ENCODE data around the gene LHFPL3.

The LHFPL3 gene

DNA sequence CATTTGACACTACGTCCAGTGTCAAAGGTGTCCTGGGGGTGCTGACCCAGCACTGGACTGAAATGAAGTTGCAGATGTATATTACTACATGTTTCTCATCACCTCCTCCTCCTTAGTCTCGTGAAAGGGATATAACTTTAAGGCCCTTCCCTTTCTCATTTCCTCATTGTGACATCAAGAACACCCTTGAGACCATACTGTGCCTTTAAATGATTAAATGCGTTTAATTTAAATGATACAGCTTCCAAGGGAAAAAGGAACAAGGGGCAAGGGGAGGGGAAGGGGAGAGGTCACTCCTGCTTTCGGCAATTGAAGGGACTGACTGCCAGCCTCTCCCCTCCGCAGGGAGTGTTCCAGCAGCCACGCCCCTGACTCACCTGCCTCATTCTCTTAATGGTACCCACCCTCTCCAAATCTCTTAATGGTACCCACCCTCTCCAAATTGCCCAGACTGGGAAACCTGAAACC is 605.2 kb downstream of the LHFPL3 start:
- Histone ChIP-seq H3K36me3 (ENCODE audit: insufficient read depth, low read length) (no peaks in the 10 kb centered on the region), H4K20me1 (ENCODE audit: insufficient read depth, low read length) (no peaks in the 10 kb centered on the region), H3K4me3 (ENCODE audit: low read depth, low read length, poor library complexity, severe bottlenecking) (no peak overlapping the region), H3K79me2 (ENCODE audit: insufficient read depth, low read length) (no peaks in the 10 kb centered on the region), H3K9ac (ENCODE audit: low read length) (no peak overlapping the region), H3K9me3 (ENCODE audit: low read length) (no peaks in the 10 kb centered on the region), H3K4me1 (ENCODE audit: insufficient read depth, low read length, severe bottlenecking) (peaks cover 40% of the 10 kb centered on the region), H3F3A (ENCODE audit: insufficient read depth, low read length) (no peaks in the 10 kb centered on the region), H2AFZ (ENCODE audit: low read length) (no peak overlapping the region), H3K4me2 (ENCODE audit: low read length) (no peak overlapping the region; the same call in 1 of the 2 replicates), H3K27ac (ENCODE audit: low read depth, low read length, poor library complexity, severe bottlenecking) (peak overlapping the region; percentile 39), H3K27me3 (ENCODE audit: insufficient read depth, low read length) (no peaks in the 10 kb centered on the region), H3K9me2 (ENCODE audit: low read depth, low read length) (no peaks in the 10 kb centered on the region)
- TF ChIP-seq, protein P1, sequence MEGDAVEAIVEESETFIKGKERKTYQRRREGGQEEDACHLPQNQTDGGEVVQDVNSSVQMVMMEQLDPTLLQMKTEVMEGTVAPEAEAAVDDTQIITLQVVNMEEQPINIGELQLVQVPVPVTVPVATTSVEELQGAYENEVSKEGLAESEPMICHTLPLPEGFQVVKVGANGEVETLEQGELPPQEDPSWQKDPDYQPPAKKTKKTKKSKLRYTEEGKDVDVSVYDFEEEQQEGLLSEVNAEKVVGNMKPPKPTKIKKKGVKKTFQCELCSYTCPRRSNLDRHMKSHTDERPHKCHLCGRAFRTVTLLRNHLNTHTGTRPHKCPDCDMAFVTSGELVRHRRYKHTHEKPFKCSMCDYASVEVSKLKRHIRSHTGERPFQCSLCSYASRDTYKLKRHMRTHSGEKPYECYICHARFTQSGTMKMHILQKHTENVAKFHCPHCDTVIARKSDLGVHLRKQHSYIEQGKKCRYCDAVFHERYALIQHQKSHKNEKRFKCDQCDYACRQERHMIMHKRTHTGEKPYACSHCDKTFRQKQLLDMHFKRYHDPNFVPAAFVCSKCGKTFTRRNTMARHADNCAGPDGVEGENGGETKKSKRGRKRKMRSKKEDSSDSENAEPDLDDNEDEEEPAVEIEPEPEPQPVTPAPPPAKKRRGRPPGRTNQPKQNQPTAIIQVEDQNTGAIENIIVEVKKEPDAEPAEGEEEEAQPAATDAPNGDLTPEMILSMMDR (IDR thresholded peaks at IDR 0.05; ENCODE audit: low read length): no peak
- no peak for TF ChIP-seq EZH2 (IDR thresholded peaks at IDR 0.05; ENCODE audit: borderline replicate concordance, low read length)

DNA sequence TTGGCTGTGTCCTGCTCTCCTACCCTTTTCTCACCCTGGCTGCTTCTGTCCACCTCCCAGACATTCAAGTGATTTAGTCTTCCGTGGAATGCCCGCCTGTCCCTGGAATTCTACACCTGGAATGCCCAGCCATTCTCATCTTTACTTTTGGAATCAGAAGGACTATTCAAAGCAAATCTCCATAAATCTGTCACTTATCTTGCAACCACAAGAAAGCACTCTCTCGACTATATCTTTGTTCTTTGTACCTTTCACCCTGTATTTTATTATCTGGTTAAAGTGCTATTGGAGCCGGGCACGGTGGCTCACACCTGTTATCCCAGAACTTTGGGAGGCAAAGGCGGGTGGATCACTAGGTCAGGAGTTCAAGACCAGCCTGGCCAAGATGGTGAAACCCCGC is 606.3 kb downstream of the LHFPL3 start:
- peaks cover 49% of the 10 kb centered on the region for H3K4me1 ChIP-seq (ENCODE audit: insufficient read depth, low read length, severe bottlenecking)
- H3K9me3 ChIP-seq (ENCODE audit: low read length): no peaks in the 10 kb centered on the region
- H3K79me2 ChIP-seq (ENCODE audit: insufficient read depth, low read length): no peaks in the 10 kb centered on the region
- H3K9ac ChIP-seq (ENCODE audit: low read length): no peak overlapping the region
- H3K9me2 ChIP-seq (ENCODE audit: low read depth, low read length): no peaks in the 10 kb centered on the region
- no peak for TF ChIP-seq EZH2 (IDR thresholded peaks at IDR 0.05; ENCODE audit: borderline replicate concordance, low read length)
- TF ChIP-seq, protein P1 (IDR thresholded peaks at IDR 0.05; ENCODE audit: low read length): no peak
- H3K4me2 ChIP-seq (ENCODE audit: low read length): no peak overlapping the region
- H3F3A ChIP-seq (ENCODE audit: insufficient read depth, low read length): peaks cover 5% of the 10 kb centered on the region; the same call in 1 of the 2 replicates
- H4K20me1 ChIP-seq (ENCODE audit: insufficient read depth, low read length): no peaks in the 10 kb centered on the region
- H2AFZ ChIP-seq (ENCODE audit: low read length): no peak overlapping the region
- no peaks in the 10 kb centered on the region for H3K36me3 ChIP-seq (ENCODE audit: insufficient read depth, low read length)
- no peak overlapping the region for H3K27ac ChIP-seq (ENCODE audit: low read depth, low read length, poor library complexity, severe bottlenecking)
- no peaks in the 10 kb centered on the region for H3K27me3 ChIP-seq (ENCODE audit: insufficient read depth, low read length)
- no peak overlapping the region for H3K4me3 ChIP-seq (ENCODE audit: low read depth, low read length, poor library complexity, severe bottlenecking)

DNA sequence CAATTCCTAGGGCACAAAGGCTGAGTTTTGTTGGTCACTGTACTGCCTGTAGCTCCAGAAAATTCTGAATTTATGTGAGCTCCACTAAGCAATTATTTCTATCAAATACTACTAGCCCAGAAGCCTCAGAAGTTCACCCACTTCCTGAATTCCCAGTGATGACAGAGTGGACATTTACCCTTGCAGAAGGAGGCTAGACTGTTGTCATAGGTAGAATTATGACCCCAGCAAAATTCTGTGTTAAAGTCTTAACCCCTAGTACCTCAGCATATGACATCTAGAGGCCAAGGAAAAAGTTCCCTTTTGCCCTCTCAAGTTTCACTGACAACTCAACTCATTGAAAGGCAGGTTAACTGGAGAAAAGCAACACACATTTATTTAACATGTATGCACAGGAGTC is 606.9 kb downstream of the LHFPL3 start:
- TF ChIP-seq EZH2 (IDR thresholded peaks at IDR 0.05; ENCODE audit: borderline replicate concordance, low read length): no peak
- TF ChIP-seq, protein P1 (IDR thresholded peaks at IDR 0.05; ENCODE audit: low read length): no peak
- Histone ChIP-seq H3K4me1 (ENCODE audit: insufficient read depth, low read length, severe bottlenecking) (peaks cover 49% of the 10 kb centered on the region), H3K9ac (ENCODE audit: low read length) (no peak overlapping the region), H3K9me3 (ENCODE audit: low read length) (no peaks in the 10 kb centered on the region), H2AFZ (ENCODE audit: low read length) (no peak overlapping the region), H3K27me3 (ENCODE audit: insufficient read depth, low read length) (no peaks in the 10 kb centered on the region), H3F3A (ENCODE audit: insufficient read depth, low read length) (peaks cover 5% of the 10 kb centered on the region; the same call in 1 of the 2 replicates), H3K79me2 (ENCODE audit: insufficient read depth, low read length) (no peaks in the 10 kb centered on the region), H3K36me3 (ENCODE audit: insufficient read depth, low read length) (no peaks in the 10 kb centered on the region), H3K9me2 (ENCODE audit: low read depth, low read length) (no peaks in the 10 kb centered on the region), H3K4me3 (ENCODE audit: low read depth, low read length, poor library complexity, severe bottlenecking) (no peak overlapping the region), H3K27ac (ENCODE audit: low read depth, low read length, poor library complexity, severe bottlenecking) (peak overlapping the region; percentile 74), H3K4me2 (ENCODE audit: low read length) (no peak overlapping the region), H4K20me1 (ENCODE audit: insufficient read depth, low read length) (no peaks in the 10 kb centered on the region)

Measured in OCI-LY1 (cell line).